WTC11 (cell line): Measurements from ENCODE around the gene ZFPM1. TPM values are rescaled to one million over a fixed set of nuclear protein-coding genes. Genes with fewer than 3 reads are reported as not detected.

Source experiments
- ATAC-seq: fragments of 200-7000 bp; cut with Tn5 transposase; 2 replicates; pipeline ENCODE4 v1.10.0; 2021; ENCODE audit warnings: mild to moderate bottlenecking, moderate library complexity
- CTCF ChIA-PET: fragments of 300-600 bp; sonication (Branson Sonifier 250); formaldehyde crosslinking; loops from one replicate; lab custom pipeline; 2021; ENCODE audit warnings: antibody characterized with exemption; lab: Charles Lee
- POLR2A ChIA-PET: fragments of 350-600 bp; sonication (Branson Sonifier 250); formaldehyde crosslinking; loops from one replicate; lab custom pipeline; 2021; ENCODE audit warnings: antibody characterized with exemption; lab: Charles Lee
- DNase-seq: peaks from one replicate; pipeline ENCODE4 v3.0.0; 2021; ENCODE audit warnings: low spot score
- H3K27ac Mint-ChIP-seq: 2 replicates; pipeline ENCODE4 v1.8.0; 2021; ENCODE audit warnings: mixed read lengths
- H3K27me3 Mint-ChIP-seq: 2 replicates; pipeline ENCODE4 v1.8.0; 2021; ENCODE audit warnings: low read depth, mild to moderate bottlenecking, moderate library complexity, mixed read lengths
- H3K36me3 Mint-ChIP-seq: 2 replicates; pipeline ENCODE4 v1.8.0; 2021; ENCODE audit warnings: mixed read lengths
- H3K4me1 Mint-ChIP-seq: 2 replicates; pipeline ENCODE4 v1.8.0; 2022; ENCODE audit warnings: mixed read lengths
- H3K4me3 Mint-ChIP-seq: 2 replicates; pipeline ENCODE4 v1.8.0; 2021; ENCODE audit warnings: mild to moderate bottlenecking, moderate library complexity, mixed read lengths
- H3K9me3 Mint-ChIP-seq: 2 replicates; pipeline ENCODE4 v1.8.0; 2021; ENCODE audit warnings: mixed read lengths
- AR ChIP-seq: fragments of 250-450 bp; sonication (Bioruptor Pico); IDR thresholded peaks from 2 replicates; pipeline ENCODE4 v1.9.0; 2021; ENCODE audit warnings: mild to moderate bottlenecking
- ATF1 ChIP-seq: sonication (generic); formaldehyde crosslinking; IDR thresholded peaks from 2 replicates; pipeline ENCODE4 v1.8.1; 2023; ENCODE audit warnings: mild to moderate bottlenecking, moderate library complexity, missing genetic modification reagents
- ATF6 ChIP-seq: sonication (generic); formaldehyde crosslinking; IDR thresholded peaks from 2 replicates; pipeline ENCODE4 v1.8.1; 2023; ENCODE audit warnings: mild to moderate bottlenecking, missing genetic modification reagents
- CBFB ChIP-seq: sonication (generic); formaldehyde crosslinking; IDR thresholded peaks from 2 replicates; pipeline ENCODE4 v1.8.1; 2022; ENCODE audit warnings: mild to moderate bottlenecking, low read depth, missing genetic modification reagents
- EMX1 ChIP-seq: fragments of 250-450 bp; sonication (Bioruptor Pico); IDR thresholded peaks from 2 replicates; pipeline ENCODE4 v1.8.0; 2021; ENCODE audit warnings: mild to moderate bottlenecking
- HMGA2 ChIP-seq: fragments of 250-450 bp; sonication (Bioruptor Pico); IDR thresholded peaks from 2 replicates; pipeline ENCODE4 v1.4.0; 2021; ENCODE audit warnings: mild to moderate bottlenecking, moderate library complexity
- JAZF1 ChIP-seq: fragments of 250-450 bp; sonication (Bioruptor Pico); IDR thresholded peaks from 2 replicates; pipeline ENCODE4 v1.9.0; 2021; ENCODE audit warnings: moderate library complexity, mild to moderate bottlenecking, inconsistent platforms
- MLX ChIP-seq: sonication (generic); formaldehyde crosslinking; IDR thresholded peaks from 2 replicates; pipeline ENCODE4 v1.8.1; 2023; ENCODE audit warnings: mild to moderate bottlenecking, missing genetic modification reagents, moderate library complexity
- MXD4 ChIP-seq: fragments of 250-450 bp; sonication (Bioruptor Pico); IDR thresholded peaks from 2 replicates; pipeline ENCODE4 v1.8.0; 2021; ENCODE audit warnings: mild to moderate bottlenecking, moderate library complexity, borderline replicate concordance
- NFATC4 ChIP-seq: fragments of 250-450 bp; sonication (Bioruptor Pico); IDR thresholded peaks from 2 replicates; pipeline ENCODE4 v1.9.0; 2021; ENCODE audit warnings: mild to moderate bottlenecking
- NR2C2 ChIP-seq: sonication (generic); formaldehyde crosslinking; IDR thresholded peaks from 2 replicates; pipeline ENCODE4 v1.8.0; 2022; ENCODE audit warnings: mild to moderate bottlenecking, missing genetic modification reagents
- NR3C1 ChIP-seq: sonication (generic); formaldehyde crosslinking; conservative IDR thresholded peaks from 2 replicates; pipeline ENCODE4 v1.8.1; 2023; ENCODE audit warnings: low read depth, mild to moderate bottlenecking, missing genetic modification reagents
- OVOL2 ChIP-seq: fragments of 250-450 bp; sonication (Bioruptor Pico); IDR thresholded peaks from 2 replicates; pipeline ENCODE4 v1.9.0; 2021; ENCODE audit warnings: mild to moderate bottlenecking, borderline replicate concordance
- PRRX2 ChIP-seq: fragments of 250-450 bp; sonication (Bioruptor Pico); IDR thresholded peaks from 2 replicates; pipeline ENCODE4 v1.8.0; 2021; ENCODE audit warnings: mild to moderate bottlenecking
- RORB ChIP-seq: fragments of 250-450 bp; sonication (Bioruptor Pico); IDR thresholded peaks from 2 replicates; pipeline ENCODE4 v1.9.0; 2021; ENCODE audit warnings: mild to moderate bottlenecking
- SMAD3 ChIP-seq: sonication (generic); formaldehyde crosslinking; IDR thresholded peaks from 2 replicates; pipeline ENCODE4 v1.8.0; 2022; ENCODE audit warnings: missing genetic modification reagents, mild to moderate bottlenecking, borderline replicate concordance
- SOX15 ChIP-seq: fragments of 250-450 bp; sonication (Bioruptor Pico); IDR thresholded peaks from 2 replicates; pipeline ENCODE4 v1.9.0; 2021; ENCODE audit warnings: mild to moderate bottlenecking
- TEAD1 ChIP-seq: sonication (generic); formaldehyde crosslinking; IDR thresholded peaks from 2 replicates; pipeline ENCODE4 v1.8.0; 2022; ENCODE audit warnings: mild to moderate bottlenecking, missing genetic modification reagents
- USF2 ChIP-seq: sonication (generic); formaldehyde crosslinking; IDR thresholded peaks from 2 replicates; pipeline ENCODE4 v1.8.1; 2023; ENCODE audit warnings: mild to moderate bottlenecking, missing genetic modification reagents, moderate library complexity
- ZNF671 ChIP-seq: fragments of 250-450 bp; sonication (Bioruptor Pico); IDR thresholded peaks from 2 replicates; pipeline ENCODE4 v1.8.0; 2021; ENCODE audit warnings: mild to moderate bottlenecking
- total RNA-seq: library from RNA; stranded (reverse); gene quantifications from 3 replicates; pipeline ENCODE4 v1.2.3, GENCODE V29; 2021
- TF ChIP-seq, protein P1 (sequence below): sonication (generic); formaldehyde crosslinking; IDR thresholded peaks from 2 replicates; pipeline ENCODE4 v1.8.0; 2023; ENCODE audit warnings: missing genetic modification reagents
- TF ChIP-seq, protein P2 (sequence below): fragments of 200-600 bp; IDR thresholded peaks from 2 replicates; pipeline ENCODE4 v1.8.0; 2022; ENCODE audit warnings: antibody characterized with exemption
- TF ChIP-seq, protein P3 (sequence below): sonication (generic); formaldehyde crosslinking; IDR thresholded peaks from 2 replicates; pipeline ENCODE4 v1.8.1; 2023; ENCODE audit warnings: mild to moderate bottlenecking, missing genetic modification reagents
- TF ChIP-seq, protein P4 (sequence below): sonication (generic); formaldehyde crosslinking; IDR thresholded peaks from 2 replicates; pipeline ENCODE4 v1.8.1; 2022; ENCODE audit warnings: low read depth, missing genetic modification reagents, borderline replicate concordance

ZFPM1 gene
- total RNA-seq, 1 experiment from 2014 or later = 9.3 TPM

- Mint-ChIP-seq H3K9me3 (no peaks in the 10 kb centered on the region), H3K4me1 (no peaks in the 10 kb centered on the region), H3K4me3 (no peak overlapping the region), H3K27me3 (no peaks in the 10 kb centered on the region), H3K27ac (no peak overlapping the region), H3K36me3 (peaks cover 39% of the 10 kb centered on the region)
- no peak for ATAC-seq
- ChIA-PET POLR2A (no interaction called here), CTCF (interaction anchor here (1.3 kb wide), 1 partner anchor 50 kb away, joined by 5 read pairs; no protein-coding TSS in a partner anchor)
- DNase-seq = no peak
- TF ChIP-seq MXD4 (CRISPR knock-in tag) (no peak), CBFB (no peak), SMAD3 (CRISPR knock-in tag) (no peak), USF2 (no peak), HMGA2 (CRISPR knock-in tag) (no peak), AR (no peak), EMX1 (CRISPR knock-in tag) (no peak), NR3C1 (CRISPR knock-in tag) (no peak), NFATC4 (no peak), OVOL2 (no peak)
- TF ChIP-seq, protein P1, sequence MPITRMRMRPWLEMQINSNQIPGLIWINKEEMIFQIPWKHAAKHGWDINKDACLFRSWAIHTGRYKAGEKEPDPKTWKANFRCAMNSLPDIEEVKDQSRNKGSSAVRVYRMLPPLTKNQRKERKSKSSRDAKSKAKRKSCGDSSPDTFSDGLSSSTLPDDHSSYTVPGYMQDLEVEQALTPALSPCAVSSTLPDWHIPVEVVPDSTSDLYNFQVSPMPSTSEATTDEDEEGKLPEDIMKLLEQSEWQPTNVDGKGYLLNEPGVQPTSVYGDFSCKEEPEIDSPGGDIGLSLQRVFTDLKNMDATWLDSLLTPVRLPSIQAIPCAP = no peak
- TF ChIP-seq, protein P2, sequence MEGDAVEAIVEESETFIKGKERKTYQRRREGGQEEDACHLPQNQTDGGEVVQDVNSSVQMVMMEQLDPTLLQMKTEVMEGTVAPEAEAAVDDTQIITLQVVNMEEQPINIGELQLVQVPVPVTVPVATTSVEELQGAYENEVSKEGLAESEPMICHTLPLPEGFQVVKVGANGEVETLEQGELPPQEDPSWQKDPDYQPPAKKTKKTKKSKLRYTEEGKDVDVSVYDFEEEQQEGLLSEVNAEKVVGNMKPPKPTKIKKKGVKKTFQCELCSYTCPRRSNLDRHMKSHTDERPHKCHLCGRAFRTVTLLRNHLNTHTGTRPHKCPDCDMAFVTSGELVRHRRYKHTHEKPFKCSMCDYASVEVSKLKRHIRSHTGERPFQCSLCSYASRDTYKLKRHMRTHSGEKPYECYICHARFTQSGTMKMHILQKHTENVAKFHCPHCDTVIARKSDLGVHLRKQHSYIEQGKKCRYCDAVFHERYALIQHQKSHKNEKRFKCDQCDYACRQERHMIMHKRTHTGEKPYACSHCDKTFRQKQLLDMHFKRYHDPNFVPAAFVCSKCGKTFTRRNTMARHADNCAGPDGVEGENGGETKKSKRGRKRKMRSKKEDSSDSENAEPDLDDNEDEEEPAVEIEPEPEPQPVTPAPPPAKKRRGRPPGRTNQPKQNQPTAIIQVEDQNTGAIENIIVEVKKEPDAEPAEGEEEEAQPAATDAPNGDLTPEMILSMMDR = no peak
- TF ChIP-seq, protein P3, sequence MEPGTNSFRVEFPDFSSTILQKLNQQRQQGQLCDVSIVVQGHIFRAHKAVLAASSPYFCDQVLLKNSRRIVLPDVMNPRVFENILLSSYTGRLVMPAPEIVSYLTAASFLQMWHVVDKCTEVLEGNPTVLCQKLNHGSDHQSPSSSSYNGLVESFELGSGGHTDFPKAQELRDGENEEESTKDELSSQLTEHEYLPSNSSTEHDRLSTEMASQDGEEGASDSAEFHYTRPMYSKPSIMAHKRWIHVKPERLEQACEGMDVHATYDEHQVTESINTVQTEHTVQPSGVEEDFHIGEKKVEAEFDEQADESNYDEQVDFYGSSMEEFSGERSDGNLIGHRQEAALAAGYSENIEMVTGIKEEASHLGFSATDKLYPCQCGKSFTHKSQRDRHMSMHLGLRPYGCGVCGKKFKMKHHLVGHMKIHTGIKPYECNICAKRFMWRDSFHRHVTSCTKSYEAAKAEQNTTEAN (CRISPR knock-in tag) = no peak
- TF ChIP-seq, protein P4, sequence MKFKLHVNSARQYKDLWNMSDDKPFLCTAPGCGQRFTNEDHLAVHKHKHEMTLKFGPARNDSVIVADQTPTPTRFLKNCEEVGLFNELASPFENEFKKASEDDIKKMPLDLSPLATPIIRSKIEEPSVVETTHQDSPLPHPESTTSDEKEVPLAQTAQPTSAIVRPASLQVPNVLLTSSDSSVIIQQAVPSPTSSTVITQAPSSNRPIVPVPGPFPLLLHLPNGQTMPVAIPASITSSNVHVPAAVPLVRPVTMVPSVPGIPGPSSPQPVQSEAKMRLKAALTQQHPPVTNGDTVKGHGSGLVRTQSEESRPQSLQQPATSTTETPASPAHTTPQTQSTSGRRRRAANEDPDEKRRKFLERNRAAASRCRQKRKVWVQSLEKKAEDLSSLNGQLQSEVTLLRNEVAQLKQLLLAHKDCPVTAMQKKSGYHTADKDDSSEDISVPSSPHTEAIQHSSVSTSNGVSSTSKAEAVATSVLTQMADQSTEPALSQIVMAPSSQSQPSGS = no peak
These were observed 130.0 kb downstream of the ZFPM1 start for GRCh38 chr16:88582912-88583575.

DNA sequence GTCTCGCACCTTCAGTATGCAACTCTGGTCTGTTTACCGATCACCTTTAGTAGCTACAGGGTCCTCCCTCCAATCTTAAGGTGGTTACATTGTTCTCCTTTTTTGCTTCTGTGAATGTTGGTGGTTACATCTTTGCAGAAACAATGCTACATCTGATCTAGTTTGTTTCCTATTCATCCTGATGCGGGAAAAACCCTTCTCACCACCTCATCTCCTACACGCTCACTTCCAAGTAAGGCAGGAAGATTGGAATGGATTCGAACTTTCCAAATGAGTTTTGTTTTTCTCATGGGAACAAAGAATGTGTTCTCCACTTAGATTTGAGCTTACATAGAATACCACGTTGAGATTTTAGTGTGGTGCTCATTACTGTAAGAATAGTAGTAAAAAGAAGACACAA is 131.6 kb downstream of the ZFPM1 start:
- Mint-ChIP-seq H3K4me3 (no peak overlapping the region), H3K36me3 (peaks cover 45% of the 10 kb centered on the region), H3K27ac (peak overlapping the region; percentile 55; the same call in 1 of the 2 replicates), H3K27me3 (no peaks in the 10 kb centered on the region), H3K4me1 (no peaks in the 10 kb centered on the region), H3K9me3 (no peaks in the 10 kb centered on the region)
- DNase-seq = no peak
- ChIA-PET POLR2A (no interaction called here), CTCF (no interaction called here)
- ATAC-seq = no peak
- TF ChIP-seq OVOL2 = no peak
- no peak for TF ChIP-seq JAZF1 (CRISPR knock-in tag)
- no peak for TF ChIP-seq RORB
- no peak for TF ChIP-seq ATF6
- no peak for TF ChIP-seq ZNF671 (CRISPR knock-in tag)
- no peak for TF ChIP-seq TEAD1 (CRISPR knock-in tag)
- TF ChIP-seq PRRX2 = no peak
- TF ChIP-seq ATF1 (CRISPR knock-in tag) = no peak
- TF ChIP-seq SOX15 (CRISPR knock-in tag) = no peak
- no peak for TF ChIP-seq EMX1 (CRISPR knock-in tag)
- TF ChIP-seq NR2C2 (CRISPR knock-in tag) = no peak
- TF ChIP-seq MLX = no peak
